ENCODE data around the gene GBF1.

Gene GBF1

DNA sequence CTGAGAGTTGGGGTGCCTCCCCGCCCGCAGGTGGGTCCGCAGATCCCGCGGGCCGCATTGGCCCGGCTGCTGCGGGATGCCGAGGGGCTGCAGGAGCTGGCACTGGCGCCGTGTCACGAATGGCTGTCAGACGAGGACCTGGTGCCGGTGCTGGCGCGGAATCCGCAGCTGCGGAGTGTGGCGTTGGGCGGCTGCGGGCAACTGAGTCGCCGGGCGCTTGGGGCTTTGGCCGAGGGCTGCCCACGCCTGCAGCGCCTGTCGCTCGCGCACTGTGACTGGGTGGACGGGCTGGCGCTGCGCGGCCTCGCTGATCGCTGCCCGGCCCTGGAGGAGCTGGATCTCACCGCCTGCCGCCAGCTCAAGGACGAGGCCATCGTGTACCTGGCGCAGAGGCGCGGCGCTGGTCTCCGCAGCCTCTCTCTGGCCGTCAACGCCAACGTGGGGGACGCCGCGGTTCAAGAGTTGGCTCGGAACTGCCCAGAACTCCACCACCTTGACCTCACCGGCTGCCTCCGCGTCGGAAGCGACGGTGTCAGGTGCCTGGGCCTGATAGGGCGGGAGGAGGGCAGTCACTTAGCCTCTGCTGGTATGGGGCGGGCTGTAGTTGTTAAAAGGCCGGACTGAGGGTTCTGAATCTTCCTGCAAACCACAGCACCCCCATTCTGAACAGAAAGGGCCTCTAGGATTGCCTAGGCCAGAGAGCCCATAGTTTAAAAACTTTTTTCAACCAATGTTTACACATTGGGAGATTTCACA lies 176.6 kb downstream of the GBF1 start:
- DNase-seq (ENCODE audit: low spot score) = no peak

DNA sequence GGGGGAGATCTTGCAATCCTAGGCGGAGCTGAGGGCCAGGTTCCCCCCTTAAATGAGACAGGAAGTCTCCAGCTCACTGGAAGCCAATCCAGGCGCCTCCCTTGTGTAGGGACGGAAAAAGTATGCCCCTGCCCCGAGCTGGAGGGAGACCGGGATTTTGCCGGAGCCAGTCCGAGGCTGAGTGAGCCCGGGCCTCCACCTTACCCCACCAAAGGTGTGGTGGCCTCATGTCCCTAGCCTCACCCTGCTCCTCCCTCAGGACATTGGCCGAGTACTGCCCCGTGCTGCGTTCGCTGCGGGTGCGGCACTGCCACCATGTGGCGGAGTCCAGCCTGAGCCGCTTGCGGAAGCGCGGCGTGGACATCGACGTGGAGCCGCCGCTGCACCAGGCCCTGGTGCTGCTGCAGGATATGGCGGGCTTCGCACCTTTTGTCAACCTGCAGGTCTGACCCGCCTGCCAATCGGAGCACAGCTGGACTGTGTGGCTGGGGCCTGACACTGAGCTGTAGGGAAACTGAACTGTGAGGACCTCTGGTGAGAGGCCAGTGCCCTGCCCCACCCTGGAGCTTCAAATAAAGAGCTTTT lies 177.3 kb downstream of the GBF1 start:
- peak; percentile 66 for DNase-seq (ENCODE audit: low spot score)

DNA sequence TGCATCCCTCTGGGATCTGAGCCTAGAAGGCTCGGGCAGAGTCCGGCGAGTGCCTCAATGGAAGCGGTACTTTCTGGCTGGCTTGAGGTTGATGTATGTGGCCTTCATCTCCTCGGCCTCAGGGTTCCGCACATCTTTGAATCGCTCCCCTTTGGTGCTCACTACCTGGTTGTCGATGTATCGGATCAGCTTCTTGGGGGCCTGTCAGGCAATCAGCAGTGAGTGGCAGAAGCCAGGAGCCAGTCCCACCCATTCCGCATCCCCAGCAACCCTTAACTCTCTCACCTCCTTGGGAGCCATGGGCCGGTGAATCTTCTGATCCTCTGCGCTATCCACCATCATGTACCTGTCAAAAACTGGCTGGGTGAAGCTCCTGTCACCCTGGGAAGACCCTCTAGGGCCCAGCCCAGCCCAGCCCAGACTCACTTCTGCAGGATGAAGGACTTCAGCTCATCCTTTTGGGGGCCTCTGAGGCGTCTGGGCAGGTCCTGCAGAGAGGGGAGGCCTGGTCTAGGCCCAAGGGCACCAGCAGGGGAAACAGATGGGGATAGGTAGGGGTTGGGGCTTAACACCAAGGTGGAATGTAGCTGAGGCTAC lies 178.1 kb downstream of the GBF1 start:
- no peak for DNase-seq (ENCODE audit: low spot score)

DNA sequence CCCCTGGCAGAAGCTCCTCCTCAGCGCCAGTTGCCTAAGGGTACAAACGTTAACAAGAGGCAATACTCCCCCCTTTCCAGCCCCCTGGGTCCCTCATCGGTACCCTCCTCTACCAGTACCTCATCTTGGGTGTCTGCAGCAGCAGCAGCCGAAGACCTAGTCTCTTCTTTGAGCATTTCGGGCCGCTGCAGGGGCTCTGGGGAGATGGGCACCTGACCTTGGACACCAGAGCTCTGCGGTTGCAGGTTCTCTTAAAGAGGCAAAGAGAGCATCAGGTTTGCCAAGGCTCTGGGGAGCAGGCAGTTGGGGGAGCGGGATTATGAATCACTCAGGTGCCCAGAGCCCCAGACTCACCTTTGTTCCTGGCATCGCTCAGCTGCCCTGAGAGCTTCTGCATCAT lies 178.8 kb downstream of the GBF1 start:
- no peak for DNase-seq (ENCODE audit: low spot score)

DNA sequence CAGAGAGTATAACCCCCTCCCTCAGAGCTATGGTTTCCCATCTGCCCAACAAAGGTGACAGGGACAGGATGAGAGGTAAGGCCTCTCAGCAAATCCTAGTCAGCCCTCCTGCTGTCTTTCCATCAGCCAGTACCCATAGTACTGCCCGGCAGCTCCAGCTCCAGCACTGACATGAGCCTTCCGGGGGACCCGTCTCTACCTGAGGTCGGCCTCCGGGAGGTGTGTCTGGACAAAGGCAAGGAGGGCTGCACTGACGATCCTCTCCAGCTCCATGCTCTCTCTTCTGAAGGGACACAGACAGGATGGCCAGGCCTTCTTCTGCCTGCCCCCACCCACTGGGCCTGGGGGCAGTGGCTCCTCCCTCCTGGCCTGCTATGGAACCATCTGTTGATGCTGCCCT lies 179.6 kb downstream of the GBF1 start:
- no peak for DNase-seq (ENCODE audit: low spot score)

DNA sequence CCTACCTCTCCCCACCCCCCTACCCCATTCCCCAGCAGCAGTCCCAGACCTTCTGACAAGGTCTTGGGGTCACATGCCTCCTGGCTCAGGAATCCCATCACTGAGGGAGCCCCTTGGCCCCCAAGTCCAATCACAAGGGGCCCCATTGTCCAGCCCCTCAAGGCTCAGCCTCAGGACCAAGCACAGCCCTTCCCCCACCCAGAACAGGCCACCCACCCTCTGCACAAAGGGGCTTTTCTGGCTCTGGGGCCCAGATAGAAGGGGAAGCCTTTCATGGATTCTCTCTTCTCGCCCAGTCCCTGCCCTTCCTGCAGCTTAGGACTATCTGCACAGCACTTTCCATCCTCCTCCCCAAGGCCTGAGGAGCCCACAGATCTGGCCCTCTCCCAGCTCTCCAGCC lies 180.1 kb downstream of the GBF1 start:
- DNase-seq (ENCODE audit: low spot score) = no peak

DNA sequence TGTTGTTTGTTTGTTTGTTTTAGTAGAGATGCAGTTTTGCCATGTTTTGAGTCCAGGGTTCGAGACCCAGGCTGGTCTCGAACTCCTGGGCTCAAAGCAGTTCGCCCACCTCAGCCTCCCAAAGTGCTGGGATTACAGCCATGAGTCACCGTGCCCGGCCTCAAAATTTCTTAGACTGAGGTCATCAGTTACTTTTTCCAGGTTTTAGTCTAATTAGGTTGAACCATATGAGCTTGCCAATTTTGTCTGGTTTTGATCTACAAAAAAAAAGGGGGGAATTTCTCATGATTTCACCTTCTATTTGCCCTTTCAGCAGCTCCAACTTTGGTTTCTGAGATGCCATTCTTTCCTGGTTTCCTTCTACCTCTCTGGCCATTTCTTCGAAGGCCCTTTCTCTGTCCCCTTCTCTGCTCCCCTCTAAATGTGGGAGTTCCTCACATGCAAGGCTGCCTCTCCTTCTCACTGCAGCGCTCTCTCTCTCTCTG lies 181.5 kb downstream of the GBF1 start:
- DNase-seq (ENCODE audit: low spot score) = no peak

DNA sequence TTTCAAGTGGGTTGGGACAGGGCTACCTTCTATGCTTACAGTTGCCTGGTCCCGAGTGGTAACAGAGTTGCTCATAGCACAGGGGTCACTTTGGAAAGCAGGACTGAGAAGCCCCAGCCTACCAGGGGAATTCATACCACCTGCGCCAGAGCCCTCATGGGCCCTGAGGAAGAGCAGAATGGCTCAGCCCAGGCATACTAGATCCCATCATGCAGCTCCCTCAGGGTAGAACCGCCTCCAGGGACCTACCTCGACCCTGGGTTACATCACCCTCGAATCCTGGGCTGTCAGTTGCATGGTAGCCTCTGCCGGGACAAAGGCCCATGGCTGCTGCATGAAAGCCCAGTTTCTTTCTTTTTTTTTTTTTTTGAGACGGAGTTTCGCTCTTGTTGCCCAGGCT lies 184.1 kb downstream of the GBF1 start:
- no peak for DNase-seq (ENCODE audit: low spot score)

DNA sequence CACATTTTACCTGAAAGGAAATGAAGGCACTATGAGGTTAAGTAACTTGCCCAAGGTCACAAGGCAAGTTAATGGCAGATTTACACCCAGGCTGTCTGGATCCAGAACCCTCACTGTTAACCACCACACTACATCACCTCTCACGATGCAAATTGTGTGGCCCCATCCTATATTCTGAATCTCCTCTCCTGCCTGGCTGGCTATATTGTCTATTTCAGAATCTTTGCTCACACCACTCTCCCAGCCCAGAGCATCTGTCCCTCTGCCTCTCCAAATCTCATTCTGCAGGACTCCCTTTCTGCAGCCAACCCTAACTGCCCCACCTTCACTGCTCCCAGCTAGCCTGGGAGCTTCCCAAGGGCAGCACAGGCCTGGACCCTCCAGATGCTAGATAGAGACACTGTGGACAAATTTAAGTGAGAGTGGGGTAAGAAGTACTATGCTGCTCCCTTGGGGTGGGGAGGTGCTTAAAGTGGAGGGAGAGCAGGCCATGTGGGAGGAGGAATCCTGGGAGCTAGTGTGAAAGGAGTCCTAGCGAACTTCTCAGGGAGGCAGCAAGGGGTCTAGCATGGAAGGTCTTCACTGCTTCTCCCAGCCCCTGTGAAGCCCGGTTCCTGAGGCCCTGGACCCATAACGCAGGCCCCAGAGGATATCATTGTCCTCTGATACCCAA lies 186.3 kb downstream of the GBF1 start:
- DNase-seq (ENCODE audit: low spot score) = peak; percentile 68
